Measurements from ENCODE around the gene CD160. TPM values are rescaled to one million over a fixed set of nuclear protein-coding genes. Genes with fewer than 3 reads are reported as not detected.

CD160 gene
- total RNA-seq, 1 experiment from 2014 or later, result not detected

DNA sequence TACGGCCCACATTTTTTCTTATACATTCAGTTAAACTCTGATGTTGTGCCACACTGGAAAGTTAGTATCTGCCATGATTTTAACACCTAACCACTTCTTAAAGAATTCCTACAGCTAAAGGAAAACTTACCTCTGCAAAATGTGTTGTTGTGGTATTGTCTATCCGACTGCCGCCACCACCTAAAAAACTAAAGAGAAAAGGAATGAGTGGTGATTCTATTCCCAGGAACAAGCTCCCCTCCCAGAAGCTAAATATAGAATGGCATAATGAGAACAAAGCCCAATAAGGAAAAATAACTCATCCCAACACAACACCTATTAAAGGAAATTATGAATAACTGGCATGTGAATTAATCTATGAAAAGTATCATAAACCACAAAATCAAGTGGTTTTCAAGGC lies 65.1 kb downstream of the CD160 start:
- no peak for DNase-seq
- H3K36me3 ChIP-seq (ENCODE audit: insufficient read depth, low read length), result peaks cover 8% of the 10 kb centered on the region; the same call in 1 of the 2 replicates
- no peak overlapping the region for H2AFZ ChIP-seq (ENCODE audit: low read length)
- H3K4me1 ChIP-seq (ENCODE audit: low read length), result peaks cover 12% of the 10 kb centered on the region
- H3K4me3 ChIP-seq (ENCODE audit: low read length), result no peak overlapping the region
- H3K79me2 ChIP-seq (ENCODE audit: low read length), result peaks cover 51% of the 10 kb centered on the region
- no peak overlapping the region for H3K4me2 ChIP-seq (ENCODE audit: low read depth, low read length, poor library complexity, severe bottlenecking)
- H3K9ac ChIP-seq (ENCODE audit: low read length), result no peak overlapping the region
- no peaks in the 10 kb centered on the region for H3K9me3 ChIP-seq (ENCODE audit: low read length)
- no peaks in the 10 kb centered on the region for H3K27me3 ChIP-seq (ENCODE audit: low read length)
- no peaks in the 10 kb centered on the region for H4K20me1 ChIP-seq (ENCODE audit: insufficient read depth, low read depth, low read length)
- H3K9me2 ChIP-seq (replicated peaks; ENCODE audit: insufficient read depth, low read length), result no peaks in the 10 kb centered on the region
- H3K27ac ChIP-seq (ENCODE audit: low read length), result no peak overlapping the region

DNA sequence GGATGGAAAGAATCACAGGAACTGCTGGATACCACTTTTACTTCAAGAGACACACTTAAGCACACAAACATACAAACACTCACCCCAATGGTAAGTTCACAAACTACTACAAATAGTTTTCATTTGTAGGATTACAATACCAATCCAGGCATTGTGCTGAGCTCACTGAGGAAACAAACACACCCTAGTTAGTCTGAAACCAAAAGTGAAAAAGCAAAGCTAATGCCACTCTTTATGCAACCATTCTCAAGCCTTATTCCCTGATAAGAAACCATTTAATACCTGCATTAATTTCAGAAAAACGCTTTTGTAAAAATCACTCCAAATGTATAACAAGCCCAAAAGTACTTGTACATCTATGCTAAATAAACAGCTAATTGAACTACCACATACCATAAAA lies 66.2 kb downstream of the CD160 start:
- no peaks in the 10 kb centered on the region for H4K20me1 ChIP-seq (ENCODE audit: insufficient read depth, low read depth, low read length)
- H3K4me3 ChIP-seq (ENCODE audit: low read length), result no peak overlapping the region
- H3K36me3 ChIP-seq (ENCODE audit: insufficient read depth, low read length), result peaks cover 8% of the 10 kb centered on the region; the same call in 1 of the 2 replicates
- H3K9me2 ChIP-seq (replicated peaks; ENCODE audit: insufficient read depth, low read length), result no peaks in the 10 kb centered on the region
- peaks cover 52% of the 10 kb centered on the region for H3K79me2 ChIP-seq (ENCODE audit: low read length)
- no peak overlapping the region for H2AFZ ChIP-seq (ENCODE audit: low read length)
- peaks cover 12% of the 10 kb centered on the region for H3K4me1 ChIP-seq (ENCODE audit: low read length)
- no peak for DNase-seq
- no peak overlapping the region for H3K9ac ChIP-seq (ENCODE audit: low read length)
- no peaks in the 10 kb centered on the region for H3K9me3 ChIP-seq (ENCODE audit: low read length)
- no peak overlapping the region for H3K27ac ChIP-seq (ENCODE audit: low read length)
- no peak overlapping the region for H3K4me2 ChIP-seq (ENCODE audit: low read depth, low read length, poor library complexity, severe bottlenecking)
- no peaks in the 10 kb centered on the region for H3K27me3 ChIP-seq (ENCODE audit: low read length)

DNA sequence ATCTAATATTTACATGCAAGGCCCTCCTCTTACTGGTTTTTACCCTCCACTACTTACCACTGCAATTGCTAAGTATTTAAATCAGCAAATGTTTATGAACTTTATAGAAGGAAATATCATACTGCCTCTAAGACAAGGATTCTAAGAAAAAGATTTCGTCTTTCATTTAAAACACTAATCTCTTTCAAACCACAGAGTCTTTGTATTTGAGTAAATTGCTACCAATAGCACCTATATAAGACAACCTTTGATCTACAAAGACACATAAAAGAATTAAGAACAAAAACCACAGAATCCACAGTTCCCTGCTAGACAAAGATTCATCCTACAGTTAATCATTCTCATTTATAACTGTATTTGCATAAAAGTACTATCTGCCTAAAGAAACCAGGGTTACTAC lies 67.0 kb downstream of the CD160 start:
- H3K79me2 ChIP-seq (ENCODE audit: low read length), result peaks cover 52% of the 10 kb centered on the region
- H3K27me3 ChIP-seq (ENCODE audit: low read length), result no peaks in the 10 kb centered on the region
- no peak overlapping the region for H3K4me3 ChIP-seq (ENCODE audit: low read length)
- no peaks in the 10 kb centered on the region for H3K9me3 ChIP-seq (ENCODE audit: low read length)
- H3K4me2 ChIP-seq (ENCODE audit: low read depth, low read length, poor library complexity, severe bottlenecking), result peak overlapping the region; percentile 13
- H3K4me1 ChIP-seq (ENCODE audit: low read length), result peaks cover 12% of the 10 kb centered on the region
- H3K27ac ChIP-seq (ENCODE audit: low read length), result peak overlapping the region; percentile 37; the same call in 1 of the 2 replicates
- no peaks in the 10 kb centered on the region for H4K20me1 ChIP-seq (ENCODE audit: insufficient read depth, low read depth, low read length)
- H3K9ac ChIP-seq (ENCODE audit: low read length), result no peak overlapping the region
- H3K9me2 ChIP-seq (replicated peaks; ENCODE audit: insufficient read depth, low read length), result no peaks in the 10 kb centered on the region
- DNase-seq, result no peak
- peaks cover 8% of the 10 kb centered on the region; the same call in 1 of the 2 replicates for H3K36me3 ChIP-seq (ENCODE audit: insufficient read depth, low read length)
- H2AFZ ChIP-seq (ENCODE audit: low read length), result no peak overlapping the region

GRCh38 chr1:145788580-145788979 lies 69.3 kb downstream of the CD160 start:
- no peaks in the 10 kb centered on the region for H3K9me3 ChIP-seq (ENCODE audit: low read length)
- H3K36me3 ChIP-seq (ENCODE audit: insufficient read depth, low read length), result peaks cover 5% of the 10 kb centered on the region; the same call in 1 of the 2 replicates
- H4K20me1 ChIP-seq (ENCODE audit: insufficient read depth, low read depth, low read length), result no peaks in the 10 kb centered on the region
- no peak overlapping the region for H3K9ac ChIP-seq (ENCODE audit: low read length)
- H3K27me3 ChIP-seq (ENCODE audit: low read length), result no peaks in the 10 kb centered on the region
- no peak overlapping the region for H3K4me2 ChIP-seq (ENCODE audit: low read depth, low read length, poor library complexity, severe bottlenecking)
- H3K79me2 ChIP-seq (ENCODE audit: low read length), result peaks cover 60% of the 10 kb centered on the region
- no peaks in the 10 kb centered on the region for H3K9me2 ChIP-seq (replicated peaks; ENCODE audit: insufficient read depth, low read length)
- no peak overlapping the region for H2AFZ ChIP-seq (ENCODE audit: low read length)
- no peak for DNase-seq
- H3K27ac ChIP-seq (ENCODE audit: low read length), result no peak overlapping the region
- peaks cover 12% of the 10 kb centered on the region for H3K4me1 ChIP-seq (ENCODE audit: low read length)
- no peak overlapping the region for H3K4me3 ChIP-seq (ENCODE audit: low read length)

Other genes starting within 250 kb of the CD160 start
- 35.1 and 44.9 TPM in 2 replicates for gene GPR89A, start 111.5 kb upstream of the CD160 start, total RNA-seq (2014; rRNA removed; shearing (Covaris generic); ENCODE audit: low replicate concordance)
- not detected in 2 replicates for gene PDZK1, start 12.1 kb upstream of the CD160 start, total RNA-seq (2014; rRNA removed; shearing (Covaris generic); ENCODE audit: low replicate concordance)
- gene RNF115, start 104.6 kb downstream of the CD160 start, total RNA-seq (2014; rRNA removed; shearing (Covaris generic); ENCODE audit: low replicate concordance), result 14.2 and 21.8 TPM in 2 replicates
- 33.4 and 57.7 TPM in 2 replicates for gene POLR3C, start 104.7 kb downstream of the CD160 start, total RNA-seq (2014; rRNA removed; shearing (Covaris generic); ENCODE audit: low replicate concordance)
- 2.9 and 8.3 TPM in 2 replicates for gene NUDT17, start 126.1 kb downstream of the CD160 start, total RNA-seq (2014; rRNA removed; shearing (Covaris generic); ENCODE audit: low replicate concordance)
- 13.5 and 16.8 TPM in 2 replicates for gene PIAS3, start 139.6 kb downstream of the CD160 start, total RNA-seq (2014; rRNA removed; shearing (Covaris generic); ENCODE audit: low replicate concordance)
- gene ANKRD35, start 166.4 kb downstream of the CD160 start, total RNA-seq (2014; rRNA removed; shearing (Covaris generic); ENCODE audit: low replicate concordance), result 0.11 TPM in 1 of 2 replicates, not detected in the other
- 1.4 and 1.5 TPM in 2 replicates for gene ITGA10, start 190.6 kb downstream of the CD160 start, total RNA-seq (2014; rRNA removed; shearing (Covaris generic); ENCODE audit: low replicate concordance)
- 35.7 and 51.7 TPM in 2 replicates for gene PEX11B, start 199.2 kb downstream of the CD160 start, total RNA-seq (2014; rRNA removed; shearing (Covaris generic); ENCODE audit: low replicate concordance)
- gene RBM8A, start 208.0 kb downstream of the CD160 start, total RNA-seq (2014; rRNA removed; shearing (Covaris generic); ENCODE audit: low replicate concordance), result 130 and 214 TPM in 2 replicates
- gene LIX1L, start 238.5 kb downstream of the CD160 start, total RNA-seq (2014; rRNA removed; shearing (Covaris generic); ENCODE audit: low replicate concordance), result 35.8 and 49.4 TPM in 2 replicates
- 9.0 and 21.5 TPM in 2 replicates for gene ANKRD34A, start 245.1 kb downstream of the CD160 start, total RNA-seq (2014; rRNA removed; shearing (Covaris generic); ENCODE audit: low replicate concordance)
- 34.7 and 42.3 TPM in 2 replicates for gene POLR3GL, start 245.2 kb downstream of the CD160 start, total RNA-seq (2014; rRNA removed; shearing (Covaris generic); ENCODE audit: low replicate concordance)